NCI-H345 treated with DMSO at 0.1 percent for 48 hours (cell line): ENCODE measurements around the gene IL9R.
"Not testable (repeated sequence)": the region's sequence is repeated elsewhere in the genome, so short reads cannot be mapped to it uniquely, and the experiment has no call there.

Experiments used
- DNase-seq: peaks from one replicate; lab custom pipeline; 2025; ENCODE audit not compliant: unreplicated experiment; lab: John Stamatoyannopoulos, UW

IL9R gene

DNA sequence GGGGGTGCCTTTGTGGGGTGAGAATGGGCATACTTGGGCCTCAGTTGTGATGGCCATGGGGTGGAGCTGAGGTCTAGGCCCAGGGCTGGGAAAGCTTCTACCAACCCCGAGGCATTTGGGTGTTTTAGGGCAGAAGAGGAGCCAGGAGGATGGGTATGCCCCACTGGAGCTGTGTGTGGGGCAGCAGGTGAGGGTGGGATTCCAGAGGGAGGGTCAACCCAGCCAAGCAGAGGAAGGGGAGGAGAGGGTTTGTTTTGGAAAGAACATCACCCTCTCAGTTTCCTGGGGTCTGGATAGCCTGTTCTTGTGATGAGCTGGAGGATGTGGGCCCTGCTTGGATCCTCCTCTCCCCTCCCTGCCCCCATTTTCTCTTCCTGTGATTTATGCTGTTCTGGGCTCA lies 620 bp downstream of the IL9R start:
- DNase-seq = no peak

DNA sequence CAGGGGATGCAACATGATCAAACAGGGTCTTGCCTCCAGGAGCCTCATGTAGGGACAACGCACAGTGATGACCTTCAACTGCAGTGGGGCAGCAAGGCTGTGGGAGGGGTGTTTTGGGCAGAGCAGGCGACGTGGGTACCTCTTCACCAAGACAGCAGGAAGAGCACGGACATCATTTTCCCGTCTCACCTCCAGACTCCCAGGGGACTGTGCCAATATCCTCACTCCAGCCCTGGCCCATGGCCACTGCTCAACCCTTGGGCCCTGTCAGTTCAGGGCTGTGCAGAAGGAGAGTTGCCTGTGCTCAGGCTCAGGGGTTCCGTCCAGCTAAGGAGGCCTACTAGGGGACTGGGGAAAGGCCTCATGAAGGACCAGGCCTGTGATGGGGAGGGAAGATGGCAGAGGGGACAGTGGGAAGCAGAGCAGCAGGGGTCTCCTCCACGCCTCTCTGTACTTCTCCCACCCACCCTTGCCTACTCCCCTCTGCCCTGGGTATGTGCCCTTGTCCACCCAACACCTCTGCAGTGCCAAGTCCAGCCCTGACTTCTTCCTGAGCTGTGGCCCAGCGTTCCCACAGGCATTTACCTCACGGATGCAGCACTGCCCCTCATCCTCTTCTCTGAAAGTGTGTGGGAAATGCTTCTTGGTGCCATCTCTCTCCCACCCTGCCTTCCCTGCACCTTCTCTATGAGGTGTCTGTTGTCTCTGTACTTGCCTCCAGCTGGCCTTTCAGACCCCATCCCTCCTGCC lies 1.4 kb downstream of the IL9R start:
- DNase-seq = no peak

DNA sequence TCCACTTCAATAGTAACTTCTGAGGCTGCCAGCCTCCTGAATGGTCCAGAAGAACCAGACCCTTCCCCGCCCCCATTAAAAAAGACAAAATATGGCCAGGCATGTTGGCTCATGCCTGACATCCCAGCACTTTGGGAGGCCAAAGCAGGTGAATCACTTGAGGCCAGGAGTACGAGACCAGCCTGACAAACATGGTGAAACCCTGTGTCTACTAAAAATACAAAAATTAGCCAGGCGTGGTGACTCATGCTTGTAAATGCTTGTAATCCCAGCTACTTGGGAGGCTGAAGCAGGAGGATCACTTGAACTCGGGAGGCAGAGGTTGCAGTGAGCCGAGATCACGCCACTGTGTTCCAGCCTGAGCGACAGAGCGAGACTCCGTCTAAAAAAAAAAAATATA lies 2.3 kb downstream of the IL9R start:
- DNase-seq = not testable (repeated sequence)

DNA sequence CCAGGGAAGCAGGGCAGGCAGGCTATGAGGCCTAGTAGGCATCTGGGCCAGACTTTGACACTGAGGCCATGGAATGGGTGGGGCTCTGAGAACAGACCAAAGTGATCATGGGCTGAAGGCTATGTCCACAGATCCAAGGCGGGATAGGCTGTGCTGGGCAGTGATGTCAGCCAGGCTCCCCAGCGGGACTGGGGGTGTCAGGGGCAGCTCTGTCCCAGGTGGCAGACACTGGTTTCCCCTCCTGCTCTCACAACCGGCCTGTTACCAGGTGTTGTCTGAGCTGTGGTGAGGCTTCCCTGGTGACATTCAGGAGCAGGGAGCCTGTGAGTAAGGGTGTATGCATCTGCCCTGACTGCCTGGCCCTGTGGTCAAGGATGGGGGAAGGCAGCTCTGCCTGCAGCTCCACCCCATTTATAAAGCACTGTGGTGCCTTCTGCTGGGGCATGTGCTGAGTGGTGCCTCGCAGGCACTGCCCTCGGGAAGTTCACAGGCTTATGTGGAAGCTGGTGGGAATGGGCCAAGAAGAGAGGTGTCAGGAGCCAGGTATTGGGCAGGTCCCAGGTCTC lies 2.9 kb downstream of the IL9R start:
- DNase-seq = no peak

DNA sequence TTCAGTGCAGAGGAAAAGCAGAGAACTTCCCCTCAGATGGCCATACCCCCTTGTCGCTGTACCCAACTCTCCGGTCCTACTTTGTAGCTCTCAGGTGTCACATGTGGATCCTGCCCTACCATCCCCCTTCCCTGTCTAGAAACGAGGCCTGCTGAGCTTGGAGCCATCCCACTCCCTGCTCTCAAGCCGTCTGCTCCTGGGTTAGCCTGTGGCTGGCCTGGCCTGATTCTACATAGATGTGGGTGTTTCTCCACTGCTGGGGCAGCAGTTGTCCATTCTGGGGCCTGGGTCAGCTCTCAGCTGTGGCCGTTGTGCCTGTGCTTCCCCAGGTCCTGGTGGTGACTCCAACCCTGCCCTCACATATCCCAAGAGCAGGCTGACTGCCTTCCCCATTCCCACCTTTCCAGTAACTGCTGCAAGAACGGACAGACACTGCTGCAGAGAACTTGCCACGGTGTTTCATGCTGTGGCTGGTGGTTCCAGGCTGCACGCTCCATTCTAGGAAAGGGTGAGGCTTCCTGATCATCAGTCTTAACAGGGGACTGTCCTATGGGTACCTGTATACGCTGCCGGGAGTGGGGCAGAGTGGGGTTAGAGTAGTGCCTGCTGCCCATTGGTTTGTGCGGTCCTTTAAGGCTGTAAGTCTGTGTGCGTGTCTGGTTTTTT lies 3.6 kb downstream of the IL9R start:
- no peak for DNase-seq

DNA sequence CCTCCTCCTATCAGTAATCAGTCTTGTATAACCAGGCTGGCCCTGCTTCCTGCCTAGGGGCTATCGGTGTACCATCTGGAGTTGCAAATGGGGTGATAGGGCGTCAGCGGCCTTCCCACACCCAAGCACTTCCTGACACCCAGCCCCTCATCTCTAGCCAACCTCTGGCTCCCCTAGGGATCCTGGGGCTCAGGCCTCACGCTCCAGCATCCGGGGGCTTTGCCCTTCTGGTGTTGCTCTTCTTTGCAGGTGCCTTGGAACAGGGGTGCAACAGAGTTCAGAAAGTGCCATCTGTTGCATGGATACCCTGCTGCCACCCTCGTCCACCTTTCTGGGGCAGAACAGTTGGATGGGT lies 4.1 kb downstream of the IL9R start:
- no peak for DNase-seq

DNA sequence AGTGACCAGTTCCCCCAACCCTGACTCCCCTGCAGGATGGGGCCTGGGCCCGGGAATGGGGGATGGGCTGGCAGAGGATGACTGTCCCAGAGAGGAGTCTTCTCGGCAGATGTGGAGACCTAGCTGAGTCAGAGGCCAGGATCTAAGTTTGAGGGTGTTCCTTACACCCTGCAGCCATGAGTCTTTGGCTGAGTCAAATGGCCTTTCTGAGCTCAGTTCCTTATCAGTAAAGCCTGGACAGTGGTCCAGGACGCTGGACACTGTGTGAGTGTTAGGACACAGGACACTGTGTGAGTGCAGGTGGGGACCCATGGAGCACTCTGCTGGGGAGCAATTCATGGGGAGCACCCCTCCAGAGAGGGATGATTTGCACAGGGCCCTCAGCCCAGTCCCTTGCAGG lies 5.0 kb downstream of the IL9R start:
- no peak for DNase-seq

DNA sequence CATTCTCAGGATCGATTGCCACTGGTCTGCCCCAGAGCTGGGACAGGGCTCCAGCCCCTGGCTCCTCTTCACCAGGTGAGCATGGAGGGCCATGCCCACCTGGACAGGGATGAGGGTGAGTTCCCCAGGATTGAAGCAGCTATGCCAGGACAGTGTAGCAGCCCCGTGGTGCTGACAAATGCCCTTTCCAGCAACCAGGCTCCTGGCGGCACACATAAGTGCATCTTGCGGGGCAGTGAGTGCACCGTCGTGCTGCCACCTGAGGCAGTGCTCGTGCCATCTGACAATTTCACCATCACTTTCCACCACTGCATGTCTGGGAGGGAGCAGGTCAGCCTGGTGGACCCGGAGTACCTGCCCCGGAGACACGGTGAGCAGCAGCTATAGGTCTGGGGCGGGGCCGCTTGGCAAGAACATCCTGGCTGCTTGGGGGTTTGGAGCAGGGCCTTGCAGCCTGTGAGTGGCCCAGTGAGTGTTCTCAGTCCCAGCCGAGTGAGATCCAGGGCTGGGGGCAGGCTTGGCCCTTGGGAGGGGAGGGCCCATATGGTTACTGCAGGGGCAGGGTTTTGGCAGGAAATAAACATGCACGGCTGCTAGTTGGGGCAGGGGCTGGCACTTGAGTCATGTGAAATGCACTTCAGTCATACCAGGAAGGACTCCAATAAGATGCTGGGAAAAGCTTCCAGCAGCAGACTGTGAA lies 6.1 kb downstream of the IL9R start:
- DNase-seq = no peak

DNA sequence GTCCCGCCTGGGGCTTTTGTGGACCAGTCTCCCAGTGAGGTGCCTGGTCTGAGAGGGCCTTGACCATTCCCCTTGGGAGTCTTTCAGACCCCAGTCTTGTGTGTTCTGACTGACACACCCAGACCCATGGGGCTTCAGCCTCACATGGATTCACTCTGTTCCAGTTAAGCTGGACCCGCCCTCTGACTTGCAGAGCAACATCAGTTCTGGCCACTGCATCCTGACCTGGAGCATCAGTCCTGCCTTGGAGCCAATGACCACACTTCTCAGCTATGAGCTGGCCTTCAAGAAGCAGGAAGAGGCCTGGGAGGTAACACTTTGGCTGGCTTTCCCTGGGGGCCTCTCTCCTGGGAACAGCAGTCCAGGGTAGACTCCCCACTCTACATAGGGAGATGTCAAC lies 6.8 kb downstream of the IL9R start:
- DNase-seq = no peak

DNA sequence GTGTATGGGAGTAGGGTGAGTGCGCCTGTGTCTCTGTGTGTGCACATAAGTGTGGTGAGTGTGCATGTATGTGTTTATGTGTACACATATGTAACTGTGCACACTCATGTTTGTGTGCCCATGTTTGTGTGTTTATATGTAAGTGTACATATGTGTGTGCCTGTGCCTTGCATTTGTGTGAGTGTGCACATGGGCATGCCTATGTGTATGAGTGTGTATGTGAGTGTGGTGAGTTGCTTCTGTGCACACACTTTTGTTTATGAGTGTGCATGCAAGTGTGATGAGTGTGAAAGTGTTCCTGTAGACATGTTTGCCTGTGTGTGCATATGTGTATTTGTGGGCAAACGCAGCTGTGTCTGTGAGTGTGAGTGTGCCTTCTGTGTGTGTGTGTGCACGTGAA lies 7.2 kb downstream of the IL9R start:
- no peak for DNase-seq

DNA sequence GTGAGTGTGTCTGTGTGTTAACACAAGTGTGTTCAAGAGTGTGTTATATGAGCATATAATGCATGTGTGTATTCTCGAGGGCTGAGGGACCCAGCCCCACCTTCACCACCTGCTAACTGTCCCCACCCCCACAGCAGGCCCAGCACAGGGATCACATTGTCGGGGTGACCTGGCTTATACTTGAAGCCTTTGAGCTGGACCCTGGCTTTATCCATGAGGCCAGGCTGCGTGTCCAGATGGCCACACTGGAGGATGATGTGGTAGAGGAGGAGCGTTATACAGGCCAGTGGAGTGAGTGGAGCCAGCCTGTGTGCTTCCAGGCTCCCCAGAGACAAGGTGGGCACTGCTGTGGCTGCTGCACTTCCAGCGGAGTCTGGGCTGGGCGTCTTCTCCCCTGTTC lies 7.6 kb downstream of the IL9R start:
- no peak for DNase-seq

DNA sequence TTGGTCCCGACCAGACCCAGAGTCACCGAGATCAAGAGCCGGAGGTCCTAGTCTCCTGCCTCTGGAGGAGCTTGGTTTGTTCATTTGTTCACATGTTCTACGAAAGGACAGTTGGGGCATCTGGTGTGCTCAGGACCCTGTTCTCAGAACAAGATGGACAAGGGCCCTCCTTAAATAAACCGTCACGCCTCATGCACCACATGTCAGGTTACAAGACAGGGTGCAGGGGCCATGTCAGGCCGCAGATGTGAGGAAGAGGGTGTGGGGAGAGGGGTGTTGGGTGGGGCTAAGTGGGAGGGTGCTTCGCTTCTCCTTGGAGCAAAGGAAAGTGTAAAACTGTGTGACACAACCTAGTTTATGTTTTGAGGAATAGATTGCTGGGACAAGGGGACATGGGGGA lies 9.0 kb downstream of the IL9R start:
- DNase-seq = not testable (repeated sequence)

DNA sequence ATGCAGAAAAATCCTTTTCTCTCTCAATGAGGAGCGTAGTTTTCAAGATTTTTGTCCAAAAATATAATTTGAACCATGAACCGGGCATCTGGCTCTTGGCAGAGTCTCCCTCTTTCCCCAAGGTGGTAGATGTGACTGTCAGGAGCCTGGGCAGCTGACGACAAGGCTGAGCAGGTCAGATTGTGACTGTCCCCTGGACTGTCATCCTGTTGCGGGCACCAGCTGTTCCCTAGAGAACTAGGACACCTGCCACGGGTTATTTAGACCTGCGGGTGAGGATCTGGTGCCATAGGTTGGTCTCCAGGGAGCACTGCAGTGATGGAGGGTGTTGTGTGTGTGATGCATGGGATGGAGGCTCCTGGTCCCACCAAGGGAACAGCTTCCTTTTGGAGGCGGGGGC lies 10.9 kb downstream of the IL9R start:
- DNase-seq = not testable (repeated sequence)

DNA sequence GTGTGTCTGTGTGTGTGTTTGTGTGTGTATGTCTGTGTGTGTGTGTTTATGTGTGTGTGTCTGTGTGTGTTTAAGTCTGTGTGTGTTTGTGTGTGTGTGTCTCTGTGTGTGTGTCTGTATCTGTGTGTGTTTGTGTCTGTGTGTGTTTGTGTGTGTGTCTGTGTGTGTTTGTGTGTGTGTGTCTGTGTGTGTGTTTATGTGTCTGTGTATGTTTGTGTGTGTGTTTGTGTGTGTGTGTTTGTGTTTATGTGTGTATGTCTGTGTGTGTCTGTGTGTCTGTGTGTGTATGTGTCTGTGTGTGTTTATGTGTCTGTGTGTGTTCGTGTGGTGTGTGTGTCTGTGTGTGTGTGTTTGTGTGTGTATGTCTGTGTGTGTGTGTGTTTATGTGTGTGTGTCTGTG lies 11.4 kb downstream of the IL9R start:
- no peak for DNase-seq

DNA sequence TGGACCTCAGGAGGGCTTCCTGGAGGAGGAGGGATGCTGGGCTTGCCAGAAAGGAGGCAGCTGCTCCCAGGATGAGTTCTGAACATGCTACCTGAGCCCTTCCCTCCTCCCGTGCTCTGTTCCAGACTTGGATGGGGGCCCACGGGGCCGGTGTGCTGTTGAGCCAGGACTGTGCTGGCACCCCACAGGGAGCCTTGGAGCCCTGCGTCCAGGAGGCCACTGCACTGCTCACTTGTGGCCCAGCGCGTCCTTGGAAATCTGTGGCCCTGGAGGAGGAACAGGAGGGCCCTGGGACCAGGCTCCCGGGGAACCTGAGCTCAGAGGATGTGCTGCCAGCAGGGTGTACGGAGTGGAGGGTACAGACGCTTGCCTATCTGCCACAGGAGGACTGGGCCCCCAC lies 12.2 kb downstream of the IL9R start:
- DNase-seq = not testable (repeated sequence)

DNA sequence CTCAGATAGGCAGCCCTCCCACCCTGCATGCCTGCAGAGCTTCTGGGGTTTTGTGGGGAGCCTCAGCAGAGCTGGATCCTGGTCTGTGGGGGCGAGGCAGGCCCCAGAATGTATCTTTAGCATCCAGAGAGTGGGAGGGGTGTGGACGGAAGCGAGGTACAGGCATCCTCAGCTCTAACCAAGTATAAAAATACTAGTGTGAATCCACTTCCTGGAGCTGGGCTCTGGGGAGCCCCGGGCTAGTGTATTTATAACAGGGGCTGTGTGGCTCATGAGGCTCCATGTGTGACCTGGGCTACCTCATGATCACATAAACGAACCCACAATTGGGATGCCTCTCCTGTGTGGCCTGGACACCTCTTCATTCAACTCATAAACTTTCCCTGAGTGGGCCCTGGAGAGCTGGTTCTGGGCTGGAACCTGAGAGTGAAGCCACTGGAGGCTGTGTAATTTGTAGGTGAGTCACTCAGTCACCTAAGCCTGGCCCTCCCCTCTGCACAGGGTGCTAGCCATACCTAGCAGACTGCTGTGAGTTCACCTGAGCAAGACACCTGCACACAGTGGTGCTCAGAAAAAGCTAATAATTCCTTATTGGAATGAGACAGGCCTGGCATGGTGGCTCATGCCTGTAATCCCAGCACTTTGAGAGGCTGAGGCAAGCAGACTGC lies 15.9 kb downstream of the IL9R start:
- not testable (repeated sequence) for DNase-seq

DNA sequence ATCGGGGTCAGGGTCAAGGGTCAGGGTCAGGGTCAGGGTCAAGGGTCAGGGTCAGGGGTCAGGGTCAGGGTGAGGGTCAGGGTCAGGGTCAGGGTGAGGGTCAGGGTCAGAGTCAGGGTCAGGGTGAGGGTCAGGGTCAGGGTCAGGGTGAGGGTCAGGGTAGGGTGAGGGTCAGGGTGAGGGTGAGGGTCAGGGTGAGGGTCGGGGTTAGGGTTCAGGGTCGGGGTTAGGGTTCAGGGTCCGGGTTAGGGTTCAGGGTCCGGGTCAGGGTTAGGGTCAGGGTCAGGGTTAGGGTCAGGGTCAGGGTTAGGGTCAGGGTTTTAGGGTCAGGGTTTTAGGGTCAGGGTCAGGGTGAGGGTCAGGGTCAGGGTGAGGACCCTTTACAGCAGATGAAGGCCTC lies 22.4 kb downstream of the IL9R start:
- DNase-seq = not testable (repeated sequence)

DNA sequence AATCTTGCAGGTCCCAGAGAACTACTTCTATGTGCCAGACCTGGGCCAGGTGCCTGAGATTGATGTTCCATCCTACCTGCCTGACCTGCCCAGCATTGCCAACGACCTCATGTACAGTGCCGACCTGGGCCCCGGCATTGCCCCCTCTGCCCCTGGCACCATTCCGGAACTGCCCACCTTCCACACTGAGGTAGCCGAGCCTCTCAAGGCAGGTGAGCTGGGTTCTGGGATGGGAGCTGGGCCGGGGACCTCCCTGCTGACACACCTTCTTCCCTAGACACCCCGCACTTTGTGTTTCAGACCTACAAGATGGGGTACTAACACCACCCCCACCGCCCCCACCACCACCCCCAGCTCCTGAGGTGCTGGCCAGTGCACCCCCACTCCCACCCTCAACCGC lies 25.5 kb downstream of the IL9R start:
- not testable (repeated sequence) for DNase-seq

DNA sequence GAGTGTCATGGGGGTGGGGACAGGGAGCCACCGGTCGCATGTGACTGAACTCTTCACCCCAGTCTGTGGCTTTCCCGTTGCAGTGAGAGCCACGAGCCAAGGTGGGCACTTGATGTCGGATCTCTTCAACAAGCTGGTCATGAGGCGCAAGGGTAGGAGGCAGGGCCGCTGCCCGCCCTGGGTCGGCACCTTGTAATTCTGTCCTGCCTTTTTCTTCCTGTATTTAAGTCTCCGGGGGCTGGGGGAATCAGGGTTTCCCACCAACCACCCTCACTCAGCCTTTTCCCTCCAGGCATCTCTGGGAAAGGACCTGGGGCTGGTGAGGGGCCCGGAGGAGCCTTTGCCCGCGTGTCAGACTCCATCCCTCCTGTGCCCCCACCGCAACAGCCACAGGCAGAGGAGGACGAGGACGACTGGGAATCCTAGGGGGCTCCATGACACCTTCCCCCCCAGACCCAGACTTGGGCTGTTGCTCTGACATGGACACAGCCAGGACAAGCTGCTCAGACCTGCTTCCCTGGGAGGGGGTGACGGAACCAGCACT lies 27.5 kb downstream of the IL9R start:
- not testable (repeated sequence) for DNase-seq

DNA sequence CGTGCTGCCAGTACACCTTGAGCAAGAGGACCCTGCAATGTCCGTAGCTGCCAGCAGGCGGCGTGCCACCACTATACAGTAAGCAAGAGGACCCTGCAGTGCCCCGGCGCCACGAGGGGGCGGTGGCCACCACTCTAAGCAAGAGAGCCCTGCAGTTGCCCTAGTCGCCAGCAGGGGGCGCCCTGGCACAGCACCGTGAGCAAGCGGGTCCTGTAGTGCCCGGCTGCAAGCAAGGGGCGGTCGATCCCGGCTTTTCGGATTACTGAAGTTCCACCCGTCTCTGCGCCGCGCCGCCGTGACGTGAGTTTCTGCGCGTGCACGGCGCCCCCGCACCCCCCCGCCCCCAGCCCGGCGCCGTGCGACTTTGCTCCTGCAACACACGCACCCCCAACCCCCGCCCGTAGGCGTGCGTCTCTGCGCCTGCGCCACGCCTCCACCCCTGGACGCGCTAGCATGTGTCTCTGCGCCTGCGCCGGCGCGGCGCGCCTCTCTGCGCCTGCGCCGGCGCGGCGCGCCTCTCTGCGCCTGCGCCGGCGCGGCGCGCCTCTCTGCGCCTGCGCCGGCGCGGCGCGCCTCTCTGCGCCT lies 31.2 kb downstream of the IL9R start:
- not testable (repeated sequence) for DNase-seq

DNA sequence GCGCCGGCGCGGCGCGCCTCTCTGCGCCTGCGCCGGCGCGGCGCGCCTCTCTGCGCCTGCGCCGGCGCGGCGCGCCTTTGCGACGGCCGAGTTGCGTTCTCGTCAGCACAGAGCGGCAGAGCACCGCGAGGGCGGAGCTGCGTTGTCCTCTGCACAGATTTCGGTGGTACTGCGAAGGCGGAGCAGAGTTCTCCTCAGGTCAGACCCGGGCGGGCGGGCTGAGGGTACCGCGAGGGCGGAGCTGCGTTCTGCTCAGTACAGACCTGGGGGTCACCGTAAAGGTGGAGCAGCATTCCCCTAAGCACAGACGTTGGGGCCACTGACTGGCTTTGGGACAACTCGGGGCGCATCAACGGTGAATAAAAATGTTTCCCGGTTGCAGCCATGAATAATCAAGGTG lies 31.8 kb downstream of the IL9R start:
- DNase-seq = not testable (repeated sequence)
